NB4 (cell line): ENCODE results near the gene SCP2.

Source experiments
- DNase-seq: peaks from one replicate; pipeline ENCODE4 v3.0.0; 2010; ENCODE audit warnings: low read depth
- H3K4me3 ChIP-seq: one replicate; pipeline ENCODE4 v1.5.1; 2011; ENCODE audit warnings: mild to moderate bottlenecking, low read depth, low read length, moderate library complexity
- MYC ChIP-seq: IDR thresholded peaks from 2 replicates; pipeline ENCODE4 v1.6.1; 2011; ENCODE audit warnings: low read depth, low read length
- POLR2A ChIP-seq: IDR thresholded peaks from 2 replicates; pipeline ENCODE4 v1.6.1; 2011; ENCODE audit warnings: mild to moderate bottlenecking; ENCODE audit not compliant: insufficient read length; ENCODE audit errors: extremely low read depth
- TF ChIP-seq, protein P1 (sequence below): IDR thresholded peaks from 2 replicates; pipeline ENCODE4 v1.6.1; 2011; ENCODE audit warnings: low read depth, low read length
- TF ChIP-seq, protein P2 (sequence below): IDR thresholded peaks from one replicate; pipeline ENCODE4 v1.5.1; 2012; ENCODE audit warnings: low read depth, low read length

SCP2 gene

DNA sequence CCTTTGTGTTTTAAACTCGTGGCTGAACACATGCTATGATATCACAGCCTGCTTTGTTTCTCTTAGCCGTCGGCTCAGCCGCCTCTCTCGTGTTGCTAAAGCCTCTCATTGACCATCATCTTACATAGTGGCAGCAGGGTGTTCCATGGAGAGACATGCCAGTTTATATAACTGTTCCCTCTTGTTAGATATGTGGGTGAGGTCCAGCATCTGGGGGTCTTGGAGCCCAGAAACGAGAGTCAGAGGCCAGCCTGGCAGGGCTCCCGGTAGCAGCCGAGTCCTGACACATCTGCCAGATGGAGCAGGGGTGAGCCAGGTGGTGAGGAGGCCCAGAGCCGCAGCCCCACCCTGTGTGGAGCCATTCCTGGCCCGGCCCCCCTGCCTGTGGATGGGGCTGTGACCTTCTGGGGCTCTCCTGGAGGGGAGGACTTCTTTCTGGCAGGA, 146.8 kb downstream of the SCP2 start:
- no peak overlapping the region for H3K4me3 ChIP-seq
- TF ChIP-seq POLR2A, result no peak
- TF ChIP-seq, protein P1, sequence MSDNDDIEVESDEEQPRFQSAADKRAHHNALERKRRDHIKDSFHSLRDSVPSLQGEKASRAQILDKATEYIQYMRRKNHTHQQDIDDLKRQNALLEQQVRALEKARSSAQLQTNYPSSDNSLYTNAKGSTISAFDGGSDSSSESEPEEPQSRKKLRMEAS, result no peak
- DNase-seq, result no peak

DNA sequence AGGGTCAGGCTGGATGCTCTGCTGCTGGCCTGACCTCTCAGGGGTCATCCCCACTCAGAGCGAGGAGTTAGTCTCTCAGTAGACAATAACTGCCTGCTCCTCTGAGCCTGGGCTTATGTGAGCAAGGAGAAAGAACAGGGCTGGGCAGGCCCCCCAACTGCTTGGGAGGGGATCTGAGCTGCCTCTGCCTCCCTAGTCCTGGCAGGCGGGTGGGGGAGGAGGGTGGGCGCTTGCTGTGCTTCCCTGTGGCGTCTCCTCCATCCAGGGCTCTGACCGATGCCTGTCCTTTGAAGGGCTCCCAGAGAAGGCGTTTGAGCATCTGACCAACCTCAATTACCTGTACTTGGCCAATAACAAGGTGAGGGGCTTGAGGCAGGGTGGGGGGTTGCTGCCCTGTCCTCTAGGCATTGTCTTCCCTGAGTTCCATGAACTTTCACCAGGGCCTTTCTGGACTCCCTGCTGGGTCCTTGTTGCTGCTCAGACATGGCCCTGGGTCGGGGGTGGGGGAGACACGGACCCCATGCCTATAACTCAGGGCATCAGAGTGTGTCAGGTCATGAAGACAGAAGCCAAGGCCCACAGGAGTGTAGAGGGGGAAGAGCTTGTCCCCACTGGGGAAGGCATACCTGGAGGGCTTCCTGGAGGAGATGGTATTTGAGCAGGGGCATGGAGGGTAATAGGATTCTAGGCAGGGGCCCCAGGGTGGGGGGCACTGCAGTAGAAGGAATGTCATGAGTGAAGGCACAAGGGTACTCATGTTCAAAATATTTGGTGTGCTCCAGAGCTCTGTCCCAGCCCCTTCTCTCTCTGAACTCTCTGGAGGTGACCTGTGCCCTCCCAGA, 147.5 kb downstream of the SCP2 start:
- no peak for DNase-seq
- TF ChIP-seq POLR2A, result no peak
- no peak for TF ChIP-seq MYC
- TF ChIP-seq, protein P2, sequence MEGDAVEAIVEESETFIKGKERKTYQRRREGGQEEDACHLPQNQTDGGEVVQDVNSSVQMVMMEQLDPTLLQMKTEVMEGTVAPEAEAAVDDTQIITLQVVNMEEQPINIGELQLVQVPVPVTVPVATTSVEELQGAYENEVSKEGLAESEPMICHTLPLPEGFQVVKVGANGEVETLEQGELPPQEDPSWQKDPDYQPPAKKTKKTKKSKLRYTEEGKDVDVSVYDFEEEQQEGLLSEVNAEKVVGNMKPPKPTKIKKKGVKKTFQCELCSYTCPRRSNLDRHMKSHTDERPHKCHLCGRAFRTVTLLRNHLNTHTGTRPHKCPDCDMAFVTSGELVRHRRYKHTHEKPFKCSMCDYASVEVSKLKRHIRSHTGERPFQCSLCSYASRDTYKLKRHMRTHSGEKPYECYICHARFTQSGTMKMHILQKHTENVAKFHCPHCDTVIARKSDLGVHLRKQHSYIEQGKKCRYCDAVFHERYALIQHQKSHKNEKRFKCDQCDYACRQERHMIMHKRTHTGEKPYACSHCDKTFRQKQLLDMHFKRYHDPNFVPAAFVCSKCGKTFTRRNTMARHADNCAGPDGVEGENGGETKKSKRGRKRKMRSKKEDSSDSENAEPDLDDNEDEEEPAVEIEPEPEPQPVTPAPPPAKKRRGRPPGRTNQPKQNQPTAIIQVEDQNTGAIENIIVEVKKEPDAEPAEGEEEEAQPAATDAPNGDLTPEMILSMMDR, result no peak
- TF ChIP-seq, protein P1, result no peak

DNA sequence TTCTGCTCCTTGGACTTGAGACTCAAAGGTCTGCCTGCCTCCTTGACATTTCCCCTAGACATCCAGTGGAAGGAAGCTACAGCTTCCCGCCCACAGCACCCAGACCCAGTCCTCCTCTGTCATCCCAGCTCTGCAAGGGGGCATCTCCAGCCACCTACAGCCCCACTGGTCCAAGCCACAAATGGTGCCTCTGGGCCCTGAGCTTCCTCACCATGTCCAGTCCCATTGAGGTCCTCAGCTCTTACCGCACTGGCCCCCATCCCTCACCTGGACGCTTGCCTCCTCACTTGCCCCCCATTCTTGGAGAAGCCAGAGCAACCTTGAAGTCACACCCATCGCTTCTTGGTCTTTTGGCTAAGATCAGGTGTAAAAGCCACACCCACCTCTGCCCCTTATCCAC, 148.1 kb downstream of the SCP2 start:
- no peak for DNase-seq

More for the DNA sequence above, 147.5 kb downstream of the SCP2 start:
- no peak overlapping the region for H3K4me3 ChIP-seq

DNA sequence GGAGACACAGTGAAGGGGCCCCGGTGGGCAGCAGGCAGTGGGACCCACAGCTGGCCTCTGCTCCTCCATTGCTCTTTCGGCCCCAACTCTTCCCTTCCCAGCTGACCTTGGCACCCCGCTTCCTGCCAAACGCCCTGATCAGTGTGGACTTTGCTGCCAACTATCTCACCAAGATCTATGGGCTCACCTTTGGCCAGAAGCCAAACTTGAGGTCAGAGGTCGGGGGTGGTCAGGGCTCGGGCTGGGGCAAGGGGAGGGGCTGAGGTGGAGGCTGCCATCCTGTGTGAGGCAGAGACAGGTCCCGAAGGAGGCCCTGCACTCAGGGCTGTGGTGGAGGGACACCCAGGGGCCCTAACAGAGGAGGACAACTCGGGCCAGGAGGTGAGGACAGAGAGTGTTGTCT, 148.7 kb downstream of the SCP2 start:
- TF ChIP-seq, protein P1, result no peak
- TF ChIP-seq MYC (no peak), POLR2A (no peak)
- TF ChIP-seq, protein P2, result no peak
- no peak overlapping the region for H3K4me3 ChIP-seq
- no peak for DNase-seq

More for the DNA sequence above, 148.1 kb downstream of the SCP2 start:
- TF ChIP-seq, protein P2, result no peak
- no peak for TF ChIP-seq POLR2A
- no peak for TF ChIP-seq MYC
- TF ChIP-seq, protein P1, result no peak
- H3K4me3 ChIP-seq, result no peak overlapping the region

DNA sequence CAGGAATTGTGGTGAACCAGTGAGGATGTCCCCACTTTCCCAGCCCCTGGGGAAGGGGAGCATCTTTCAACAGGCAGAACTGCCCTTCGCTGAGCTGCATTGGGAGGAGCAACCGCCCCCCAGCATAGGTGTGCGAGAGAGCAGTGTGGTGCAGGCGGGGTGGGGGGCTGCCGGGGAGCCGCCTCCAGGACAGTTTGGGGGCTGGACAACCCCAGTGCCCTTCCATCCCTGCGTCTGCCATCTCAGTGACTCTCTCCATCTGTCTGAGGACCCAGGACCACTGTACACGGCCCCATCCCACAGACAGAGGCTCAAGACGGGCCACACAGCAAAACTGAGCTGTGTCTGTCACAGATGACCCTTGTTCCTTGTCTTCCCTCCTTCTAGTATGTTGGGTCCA, 149.1 kb downstream of the SCP2 start:
- TF ChIP-seq MYC, result no peak
- TF ChIP-seq, protein P2, result no peak
- TF ChIP-seq POLR2A, result no peak
- TF ChIP-seq, protein P1, result no peak
- no peak overlapping the region for H3K4me3 ChIP-seq
- no peak for DNase-seq
